Mucosa of descending colon (tissue), 3 donors: ENCODE results near the gene SHFL. TPM values are rescaled to one million over a fixed set of nuclear protein-coding genes. Genes with fewer than 3 reads are reported as not detected.
A peak's percentile ranks its signal among the peaks of the same experiment; 100 is the strongest.

Source experiments
- ATAC-seq: fragments of 200-7000 bp; cut with Tn5 transposase; one replicate; pipeline ENCODE4 v1.9.1; 2020; ENCODE audit warnings: mild to moderate bottlenecking, moderate library complexity
- DNase-seq, 3 donors: peaks; one replicate each; pipeline ENCODE4 v3.0.0-alpha.2; 2020
- H3K36me3 ChIP-seq: fragments of 200-600 bp; one replicate; pipeline ENCODE4 v1.8.0; 2021; ENCODE audit warnings: low read depth, mild to moderate bottlenecking
- H3K4me1 ChIP-seq: fragments of 200-600 bp; one replicate; pipeline ENCODE4 v1.8.0; 2021; ENCODE audit warnings: low read depth, mild to moderate bottlenecking
- H3K4me3 ChIP-seq: fragments of 200-600 bp; one replicate; pipeline ENCODE4 v1.8.0; 2021; ENCODE audit warnings: mild to moderate bottlenecking
- H3K9me3 ChIP-seq: fragments of 200-600 bp; one replicate; pipeline ENCODE4 v1.8.0; 2021; ENCODE audit warnings: mild to moderate bottlenecking
- CTCF ChIP-seq: fragments of 200-600 bp; IDR thresholded peaks from one replicate; pipeline ENCODE4 v1.8.0; 2022; ENCODE audit warnings: antibody characterized with exemption, mild to moderate bottlenecking
- intact Hi-C, 2 donors: fragments of 100-400 bp; cut with DNase I in 1 of 2; cut with micrococcal nuclease in 1 of 2; formaldehyde crosslinking; loops; one replicate each; pipeline versions ENCODE4 v1.11.0 to v1.11.1; 2022; cut with DNase I, micrococcal nuclease
- total RNA-seq, 3 donors: library from RNA; stranded (reverse); fragmentation: NEBNext Ultra II Directional in 2 of 3; extraction: Animal tissue kit (Norgen Biotek cat#: 25700) in 2 of 3; gene quantifications; one replicate each; pipeline versions ENCODE4 v1.2.1 to v1.2.4, GENCODE V29; 2021 to 2023
- donor health status: DM: no; HTN: no; CAD: no; lungs with moderate emphysema.
- donor health status: DM: no; HTN: no; CAD: no.
- donor health status: DM: no; HTN: yes; CAD: no.

SHFL gene
- total RNA-seq, 3 donors from 2014 or later: 26.9 to 41.5 (median 28.1) TPM

GRCh38 chr19:10100163-10100785 lies 14.2 kb downstream of the SHFL start:
- intact Hi-C loops: no loop called here
- no peak for ATAC-seq

GRCh38 chr19:10102787-10103236 lies 16.7 kb downstream of the SHFL start:
- H3K4me1 ChIP-seq: peaks cover 13% of the 10 kb centered on the region
- intact Hi-C loops: no loop called here
- ATAC-seq: no peak
- peaks cover 2% of the 10 kb centered on the region for H3K36me3 ChIP-seq
- H3K9me3 ChIP-seq: no peaks in the 10 kb centered on the region
- no peak overlapping the region for H3K4me3 ChIP-seq
- peak in 1 of 3 donors; percentile 65 for DNase-seq
- TF ChIP-seq CTCF: no peak

More at GRCh38 chr19:10100163-10100785, 14.2 kb downstream of the SHFL start:
- Histone ChIP-seq H3K4me1 (peaks cover 3% of the 10 kb centered on the region), H3K9me3 (no peaks in the 10 kb centered on the region), H3K4me3 (no peak overlapping the region), H3K36me3 (no peaks in the 10 kb centered on the region)
- TF ChIP-seq CTCF: no peak
- no peak for DNase-seq

- Histone ChIP-seq H3K9me3 (no peaks in the 10 kb centered on the region), H3K4me1 (peaks cover 13% of the 10 kb centered on the region), H3K36me3 (peaks cover 10% of the 10 kb centered on the region), H3K4me3 (no peak overlapping the region)
- no peak for TF ChIP-seq CTCF
- DNase-seq (no peak), ATAC-seq (no peak)
- intact Hi-C loops: no loop called here
Observed at GRCh38 chr19:10104130-10104513, 18.0 kb downstream of the SHFL start.

- DNase-seq: peak in 2 of 3 donors; percentile 55 to 70
- H3K9me3 ChIP-seq: no peaks in the 10 kb centered on the region
- no peak for TF ChIP-seq CTCF
- no peak overlapping the region for H3K4me3 ChIP-seq
- H3K36me3 ChIP-seq: peaks cover 10% of the 10 kb centered on the region
- intact Hi-C loops: no loop called here
- ATAC-seq: peak; percentile 59
- H3K4me1 ChIP-seq: peaks cover 13% of the 10 kb centered on the region
Observed at GRCh38 chr19:10104665-10105508, 18.8 kb downstream of the SHFL start.

- peaks cover 13% of the 10 kb centered on the region for H3K4me1 ChIP-seq
- no peak for DNase-seq
- intact Hi-C loops: no loop called here
Observed at GRCh38 chr19:10105509-10106099, 19.5 kb downstream of the SHFL start.

More at GRCh38 chr19:10105509-10106099, 19.5 kb downstream of the SHFL start:
- ATAC-seq: no peak
- TF ChIP-seq CTCF: no peak
- Histone ChIP-seq H3K4me3 (no peak overlapping the region), H3K36me3 (peaks cover 13% of the 10 kb centered on the region), H3K9me3 (no peaks in the 10 kb centered on the region)
